Sigmoid colon (tissue), 3 donors: ENCODE results near the gene IRX5.

Experiments used
- POLR2A ChIP-seq, 2 donors: fragments of 450-650 bp; IDR thresholded peaks; one replicate each; pipeline ENCODE4 v1.6.1; 2016; ENCODE audit warnings: antibody characterized with exemption in 2 of 2, mild to moderate bottlenecking in 2 of 2, moderate library complexity in 2 of 2
- TF ChIP-seq, protein P1 (sequence below), 4 experiments: fragments of 450-650 bp in 3 of 4; fragments of 200-600 bp in 1 of 4; IDR thresholded peaks; one replicate each; pipeline ENCODE4 v1.5.1; 2016 to 2019; ENCODE audit warnings: antibody characterized with exemption in 4 of 4, mild to moderate bottlenecking in 3 of 4, moderate library complexity in 2 of 4

DNA sequence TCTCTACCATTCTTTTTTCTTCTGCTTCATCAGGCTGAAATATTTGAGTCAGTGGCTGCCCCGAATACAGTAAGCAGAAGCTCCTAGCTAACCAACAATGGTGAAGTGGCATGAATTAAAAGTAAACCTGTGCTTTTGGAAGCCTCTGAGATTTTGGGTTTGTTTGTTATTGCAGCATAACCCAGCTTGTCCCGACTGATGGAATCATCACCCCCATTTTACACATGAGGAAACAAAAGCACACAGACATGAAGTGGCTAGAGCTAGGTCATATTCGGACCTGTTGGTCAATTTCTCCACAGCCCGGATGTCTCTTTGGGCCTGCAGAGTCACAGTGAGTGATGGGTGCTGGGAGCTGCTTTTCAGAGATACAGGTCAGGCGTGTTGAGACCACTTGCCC is 39.4 kb downstream of the IRX5 start:
- TF ChIP-seq, protein P1, sequence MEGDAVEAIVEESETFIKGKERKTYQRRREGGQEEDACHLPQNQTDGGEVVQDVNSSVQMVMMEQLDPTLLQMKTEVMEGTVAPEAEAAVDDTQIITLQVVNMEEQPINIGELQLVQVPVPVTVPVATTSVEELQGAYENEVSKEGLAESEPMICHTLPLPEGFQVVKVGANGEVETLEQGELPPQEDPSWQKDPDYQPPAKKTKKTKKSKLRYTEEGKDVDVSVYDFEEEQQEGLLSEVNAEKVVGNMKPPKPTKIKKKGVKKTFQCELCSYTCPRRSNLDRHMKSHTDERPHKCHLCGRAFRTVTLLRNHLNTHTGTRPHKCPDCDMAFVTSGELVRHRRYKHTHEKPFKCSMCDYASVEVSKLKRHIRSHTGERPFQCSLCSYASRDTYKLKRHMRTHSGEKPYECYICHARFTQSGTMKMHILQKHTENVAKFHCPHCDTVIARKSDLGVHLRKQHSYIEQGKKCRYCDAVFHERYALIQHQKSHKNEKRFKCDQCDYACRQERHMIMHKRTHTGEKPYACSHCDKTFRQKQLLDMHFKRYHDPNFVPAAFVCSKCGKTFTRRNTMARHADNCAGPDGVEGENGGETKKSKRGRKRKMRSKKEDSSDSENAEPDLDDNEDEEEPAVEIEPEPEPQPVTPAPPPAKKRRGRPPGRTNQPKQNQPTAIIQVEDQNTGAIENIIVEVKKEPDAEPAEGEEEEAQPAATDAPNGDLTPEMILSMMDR (IDR thresholded peaks at IDR 0.05): no peak
- TF ChIP-seq POLR2A (IDR thresholded peaks at IDR 0.05): no peak
